DMS53 (cell line): ENCODE results near the gene PRKAR1B.
A peak's percentile ranks its signal among the peaks of the same experiment; 100 is the strongest.

Source experiments
- DNase-seq: peaks from one replicate; lab custom pipeline; 2025; lab: John Stamatoyannopoulos, UW

PRKAR1B gene

GRCh38 chr7:521221-522070, 205.6 kb downstream of the PRKAR1B start:
- peak; percentile 55 for DNase-seq

GRCh38 chr7:520503-521161, 206.4 kb downstream of the PRKAR1B start:
- DNase-seq: peak; percentile 36

GRCh38 chr7:519484-520390, 207.3 kb downstream of the PRKAR1B start, which contains the start of gene PDGFA:
TSS of gene PDGFA (minus strand) at chr7:519846. CDS start at chr7:519001, 845 bp downstream.
- DNase-seq: peak; percentile 79

GRCh38 chr7:518630-519483, 208.2 kb downstream of the PRKAR1B start:
- DNase-seq: peak; percentile 84

- DNase-seq: peak; percentile 56
Observed at GRCh38 chr7:517774-518629, 209.1 kb downstream of the PRKAR1B start.

- peak; percentile 67 for DNase-seq
Observed at GRCh38 chr7:516606-517456, 210.2 kb downstream of the PRKAR1B start.

GRCh38 chr7:516216-516605, 210.9 kb downstream of the PRKAR1B start:
- DNase-seq: no peak

GRCh38 chr7:515628-516027, 211.5 kb downstream of the PRKAR1B start:
- DNase-seq: no peak

- no peak for DNase-seq
Observed at GRCh38 chr7:514651-515598, 212.2 kb downstream of the PRKAR1B start.

GRCh38 chr7:514242-514641, 212.8 kb downstream of the PRKAR1B start:
- DNase-seq: no peak

- DNase-seq: peak; percentile 41
Observed at GRCh38 chr7:513521-514166, 213.4 kb downstream of the PRKAR1B start.

- DNase-seq: peak; percentile 71
Observed at GRCh38 chr7:512541-513311, 214.4 kb downstream of the PRKAR1B start.

- DNase-seq: no peak
Observed at GRCh38 chr7:512146-512510, 215.0 kb downstream of the PRKAR1B start.

- DNase-seq: no peak
Observed at GRCh38 chr7:511476-512145, 215.5 kb downstream of the PRKAR1B start.

GRCh38 chr7:510782-511281, 216.2 kb downstream of the PRKAR1B start:
- no peak for DNase-seq

GRCh38 chr7:510131-510481, 217.0 kb downstream of the PRKAR1B start:
- DNase-seq: no peak
